DMS114 treated with DMSO at 0.1 percent for 48 hours (cell line): ENCODE data around the gene CNOT6L.

Experiments used
- DNase-seq: peaks from one replicate; lab custom pipeline; 2025; ENCODE audit not compliant: unreplicated experiment; lab: John Stamatoyannopoulos, UW

The CNOT6L gene

GRCh38 chr4:77820649-77821561, 1.7 kb upstream of the CNOT6L start:
- DNase-seq: no peak

GRCh38 chr4:77819843-77820648, 878 bp upstream of the CNOT6L start:
- peak; percentile 29 for DNase-seq

- no peak for DNase-seq
Measured at GRCh38 chr4:77819404-77819842, 255 bp upstream of the CNOT6L start.

GRCh38 chr4:77818073-77818601, 1.0 kb downstream of the CNOT6L start:
- peak; percentile 51 for DNase-seq

GRCh38 chr4:77817304-77818072, 1.7 kb downstream of the CNOT6L start:
- no peak for DNase-seq

- DNase-seq: no peak
Measured at GRCh38 chr4:77816546-77816945, 2.6 kb downstream of the CNOT6L start.

- DNase-seq: no peak
Measured at GRCh38 chr4:77815636-77816035, 3.5 kb downstream of the CNOT6L start.

GRCh38 chr4:77805840-77806239, 13.3 kb downstream of the CNOT6L start:
- no peak for DNase-seq

- no peak for DNase-seq
Measured at GRCh38 chr4:77804471-77804870, 14.7 kb downstream of the CNOT6L start.

- no peak for DNase-seq
Measured at GRCh38 chr4:77802402-77802801, 16.8 kb downstream of the CNOT6L start.

GRCh38 chr4:77801260-77801608, 17.9 kb downstream of the CNOT6L start:
- no peak for DNase-seq

- no peak for DNase-seq
Measured at GRCh38 chr4:77800483-77801259, 18.5 kb downstream of the CNOT6L start.

- no peak for DNase-seq
Measured at GRCh38 chr4:77800077-77800476, 19.1 kb downstream of the CNOT6L start.

- no peak for DNase-seq
Measured at GRCh38 chr4:77798385-77798784, 20.8 kb downstream of the CNOT6L start.

- DNase-seq: no peak
Measured at GRCh38 chr4:77797239-77797638, 21.9 kb downstream of the CNOT6L start.

- DNase-seq: no peak
Measured at GRCh38 chr4:77795326-77795725, 23.8 kb downstream of the CNOT6L start.

- DNase-seq: no peak
Measured at GRCh38 chr4:77790146-77790545, 29.0 kb downstream of the CNOT6L start.

GRCh38 chr4:77788990-77789389, 30.2 kb downstream of the CNOT6L start:
- no peak for DNase-seq

- no peak for DNase-seq
Measured at GRCh38 chr4:77787969-77788368, 31.2 kb downstream of the CNOT6L start.

GRCh38 chr4:77785669-77786068, 33.5 kb downstream of the CNOT6L start:
- no peak for DNase-seq
